HK-2 (cell line): ENCODE results near the gene TXNDC11.

Experiments
- DNase-seq: peaks from one replicate; pipeline ENCODE4 v3.0.0-alpha.2; 2018; ENCODE audit not compliant: unreplicated experiment

The TXNDC11 gene

GRCh38 chr16:11688520-11688886 lies 54.2 kb downstream of the TXNDC11 start:
- DNase-seq: no peak

DNA sequence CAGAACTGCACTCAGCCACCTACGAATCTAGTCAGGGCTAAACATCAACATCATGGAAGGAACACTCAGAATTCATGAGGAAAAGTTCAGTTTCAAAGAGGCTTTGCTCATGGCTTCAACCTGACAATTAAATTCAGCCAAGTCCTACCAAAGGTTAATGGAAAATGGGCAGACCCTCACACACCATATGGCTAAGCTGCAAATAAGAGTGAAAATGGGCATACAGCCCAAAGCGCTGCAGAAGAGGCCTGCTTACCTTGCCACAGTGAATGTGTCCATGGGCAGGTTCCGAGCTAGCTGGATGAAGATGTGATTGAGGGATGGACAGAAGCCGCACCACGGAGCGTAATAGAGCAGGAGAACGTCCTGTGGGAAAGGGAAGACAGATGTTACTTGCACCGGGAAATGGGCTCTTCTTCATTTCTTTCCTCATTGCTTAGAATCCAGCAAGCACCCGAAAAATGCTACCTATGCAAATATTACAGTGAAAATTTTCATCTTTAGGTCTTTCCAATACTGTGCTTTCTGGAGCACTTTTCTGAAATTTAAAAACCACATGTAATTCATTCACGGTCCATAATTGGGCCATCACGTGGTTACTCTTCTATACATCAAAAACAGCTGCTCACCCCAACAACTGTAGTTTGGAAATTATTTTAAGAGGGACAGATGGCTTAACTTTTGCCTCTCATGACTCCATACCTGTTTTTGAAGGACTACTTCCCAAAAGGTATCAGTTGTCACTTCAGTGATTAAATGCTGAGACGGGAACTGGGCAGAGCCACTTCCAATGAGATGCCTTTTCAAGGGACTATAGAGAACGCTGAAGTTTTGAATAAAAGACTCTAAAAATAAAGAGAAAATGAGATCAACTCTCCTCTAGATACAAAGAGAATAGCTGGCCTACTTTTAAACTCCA lies 54.8 kb downstream of the TXNDC11 start:
- DNase-seq: no peak

DNA sequence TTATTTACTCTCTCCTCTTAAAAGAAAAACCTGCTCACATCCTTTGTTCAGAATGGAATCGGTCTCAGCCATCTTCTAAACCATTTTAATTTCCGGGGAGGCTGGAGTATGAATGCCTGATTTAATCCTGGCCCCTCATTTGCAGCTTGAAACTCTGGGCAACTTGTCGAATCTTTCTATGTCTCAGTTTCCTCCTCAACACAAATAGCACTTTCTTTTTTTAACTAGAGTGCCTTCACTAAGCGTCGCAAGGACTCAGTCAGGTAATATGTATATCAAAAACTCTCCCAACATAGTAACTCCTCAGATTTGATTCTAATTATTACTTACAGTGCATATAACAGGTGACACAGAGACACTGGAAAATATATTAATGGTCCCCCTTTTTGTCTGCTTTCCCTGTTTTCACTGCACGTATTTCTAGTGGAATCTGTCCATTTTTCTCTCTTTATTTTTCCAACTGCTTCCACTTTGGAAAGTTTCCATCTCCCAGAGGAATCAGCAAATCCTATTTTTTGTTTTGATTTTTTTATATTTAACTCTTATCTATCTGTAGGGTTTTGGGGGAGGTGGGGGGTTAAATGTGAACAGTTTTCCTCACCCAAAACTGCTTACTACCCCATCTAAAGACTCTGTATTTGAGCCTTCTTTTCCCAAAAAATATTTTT lies 55.8 kb downstream of the TXNDC11 start:
- DNase-seq: no peak

DNA sequence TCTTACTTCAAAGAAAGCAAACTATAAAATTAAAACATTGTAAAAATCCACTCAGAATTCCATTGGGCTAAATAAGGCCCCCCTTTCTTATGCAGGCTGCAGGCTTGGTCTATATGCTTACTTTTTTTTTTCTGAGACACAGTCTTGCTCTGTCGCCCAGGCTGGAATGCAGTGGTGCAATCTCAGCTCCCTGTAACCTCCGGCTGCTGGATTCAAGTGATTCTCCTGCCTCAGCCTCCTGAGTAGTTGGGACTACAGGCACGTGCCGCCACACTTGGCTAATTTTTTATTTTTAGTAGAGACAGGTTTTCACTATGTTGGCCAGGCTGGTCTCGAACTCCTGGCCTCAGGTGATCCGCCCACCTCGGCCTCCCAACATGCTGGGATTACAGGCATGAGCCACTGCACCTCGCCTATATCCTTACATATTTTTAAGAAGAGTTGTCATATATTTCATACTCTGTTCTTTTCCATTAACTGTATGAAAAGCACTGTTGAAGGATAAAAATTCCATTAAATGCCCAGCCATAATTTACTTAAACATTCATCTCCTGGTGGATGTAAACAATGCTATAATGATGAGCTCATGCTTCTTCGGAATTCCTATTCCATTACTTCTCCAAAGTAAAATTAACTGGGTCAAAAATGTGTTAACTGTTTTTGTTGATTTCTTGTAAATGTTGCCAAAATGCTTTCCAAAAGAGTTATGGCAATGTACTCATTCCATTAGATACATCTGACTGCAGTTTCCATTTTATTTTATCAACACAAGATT lies 56.6 kb downstream of the TXNDC11 start:
- no peak for DNase-seq

DNA sequence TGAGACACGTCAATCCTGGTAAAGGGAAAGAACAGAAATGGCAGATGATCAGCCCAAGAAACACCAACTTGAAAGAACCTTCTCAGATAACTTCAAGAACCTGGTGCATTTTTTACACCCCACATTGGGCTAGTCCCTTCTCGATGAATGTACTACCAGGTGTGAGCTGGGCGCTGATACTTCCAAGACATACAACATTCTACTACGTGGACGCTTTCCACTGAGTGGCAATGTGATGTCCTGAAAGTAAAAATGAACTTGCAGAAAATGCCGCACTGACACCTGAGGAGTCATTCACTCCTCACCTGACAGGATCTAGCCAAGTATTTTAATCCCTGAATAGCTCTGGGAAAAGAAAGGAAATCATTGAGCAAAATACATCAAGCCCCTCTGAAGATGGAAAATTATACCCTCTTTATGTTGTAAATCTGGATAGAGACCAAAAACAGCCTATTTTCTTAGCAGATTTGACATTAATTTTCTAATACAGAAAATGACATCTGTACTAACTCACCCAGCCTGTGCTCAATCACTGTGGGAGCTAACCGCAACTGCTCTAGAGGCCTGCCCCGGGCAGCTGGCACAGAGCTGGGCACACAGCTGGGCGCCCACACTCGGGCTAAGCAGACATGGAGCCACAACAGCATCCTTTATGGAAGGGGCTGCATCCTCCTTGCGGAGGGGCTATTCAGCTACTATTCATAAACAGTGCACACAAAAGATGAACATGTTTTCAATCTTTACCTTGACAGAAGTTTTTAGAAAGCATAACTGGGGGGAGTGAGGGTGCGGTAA lies 58.2 kb downstream of the TXNDC11 start:
- DNase-seq: no peak

DNA sequence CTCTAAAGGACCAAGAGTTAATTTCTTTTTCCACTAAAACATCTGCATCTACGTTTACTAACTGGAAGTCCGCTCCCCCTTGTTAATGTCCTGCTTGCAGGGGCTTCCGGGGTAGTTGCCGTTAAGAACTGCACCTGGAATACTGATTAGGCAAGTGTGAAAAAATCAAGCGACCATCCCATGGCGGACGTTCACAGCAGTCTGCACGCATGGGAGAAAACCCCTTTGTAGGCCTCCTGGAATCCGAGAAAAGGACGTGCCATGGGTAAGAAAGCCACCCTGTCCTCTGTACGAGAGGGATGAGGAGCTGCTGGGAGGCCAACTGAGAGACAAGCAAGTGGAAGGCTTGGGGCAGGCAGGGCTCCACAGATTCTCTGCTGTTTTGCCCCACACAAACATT lies 59.5 kb downstream of the TXNDC11 start:
- no peak for DNase-seq

GRCh38 chr16:11682655-11683096 lies 60.0 kb downstream of the TXNDC11 start:
- DNase-seq: no peak

GRCh38 chr16:11681976-11682654 lies 60.5 kb downstream of the TXNDC11 start:
- DNase-seq: no peak

DNA sequence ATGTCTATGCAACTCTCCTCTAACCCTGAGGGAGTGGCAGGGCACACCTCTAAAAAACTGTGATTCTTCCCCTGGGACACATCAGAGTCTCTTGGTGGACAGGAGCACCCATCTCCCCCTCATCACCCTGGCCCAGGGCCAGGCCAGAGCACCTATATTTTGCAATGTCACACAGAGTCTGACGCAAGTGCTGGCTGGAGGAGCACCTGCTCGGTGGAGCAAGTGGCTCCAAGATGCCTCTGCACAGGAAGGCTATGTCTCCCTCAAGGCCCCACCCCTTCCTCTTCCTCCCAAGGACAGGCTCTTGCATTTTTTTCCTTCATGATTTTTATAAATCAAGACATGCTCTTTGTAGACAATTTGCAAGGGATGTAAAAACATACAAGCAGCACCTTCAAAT lies 61.1 kb downstream of the TXNDC11 start:
- DNase-seq: no peak

DNA sequence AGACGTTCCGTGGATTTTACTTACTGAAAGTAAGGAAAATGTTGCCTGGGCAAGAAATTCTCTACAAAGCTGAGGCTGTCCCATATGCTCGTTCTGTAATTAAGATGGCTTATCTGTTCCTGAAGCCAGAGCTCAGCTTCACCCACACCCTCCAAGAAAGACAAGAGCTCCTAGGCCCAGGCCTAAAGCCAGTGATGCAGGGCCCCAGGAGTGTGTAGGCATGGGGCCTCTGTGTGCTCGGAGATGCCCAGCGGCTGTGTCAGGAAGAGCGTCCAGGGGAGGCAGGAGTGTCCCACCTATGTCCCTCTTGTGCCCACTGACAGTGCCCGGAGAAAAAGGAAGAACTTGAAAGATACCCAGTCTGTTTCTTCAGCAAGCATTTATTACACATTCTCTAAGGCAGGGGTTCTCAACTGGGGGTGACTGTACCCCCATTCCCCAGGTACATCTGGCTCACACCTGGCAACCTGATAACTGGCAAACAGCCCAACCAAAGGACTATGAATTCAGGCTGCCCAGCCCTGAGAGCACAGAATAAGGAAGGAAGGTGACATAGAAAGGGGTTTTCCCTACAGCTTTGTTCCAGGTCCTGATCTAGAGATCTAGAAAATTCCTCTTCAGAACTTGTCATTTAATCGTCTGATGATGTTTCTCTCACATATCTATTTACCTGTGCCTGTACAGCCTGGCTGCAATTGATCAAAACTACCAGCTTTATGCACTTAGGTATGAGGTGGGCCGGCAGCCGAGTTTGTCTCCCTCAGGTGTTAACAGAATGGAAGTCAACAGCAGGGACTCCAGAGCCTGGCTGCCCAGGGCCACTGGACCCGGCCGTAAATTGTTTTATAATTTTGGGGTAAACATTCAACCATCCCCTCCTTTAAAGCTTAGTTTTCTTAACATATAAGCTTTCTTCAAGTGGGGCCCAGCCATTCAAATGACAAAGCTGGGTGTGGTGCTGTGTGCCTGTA lies 62.4 kb downstream of the TXNDC11 start:
- DNase-seq: no peak

DNA sequence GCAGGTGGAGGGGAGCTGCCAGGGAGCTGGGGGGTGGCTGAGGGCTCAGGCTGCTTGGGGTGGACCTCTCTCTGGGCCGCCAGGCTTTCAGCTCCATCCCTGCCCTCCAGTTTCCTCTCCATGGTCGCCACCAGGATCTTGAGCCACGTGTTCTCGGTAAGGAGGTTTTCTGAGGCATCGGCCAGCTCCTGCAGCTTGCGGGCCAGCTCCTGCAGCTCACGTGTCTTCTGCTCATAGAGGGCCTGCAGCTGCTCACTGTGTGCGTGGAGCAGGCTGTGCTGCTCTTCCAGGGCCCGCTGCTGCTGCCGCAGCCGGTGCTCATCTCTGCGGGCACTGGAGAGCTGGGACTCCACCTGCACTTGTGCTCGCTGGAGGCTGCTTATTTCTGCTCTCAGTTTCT lies 63.4 kb downstream of the TXNDC11 start:
- no peak for DNase-seq

GRCh38 chr16:11677959-11678881 lies 64.4 kb downstream of the TXNDC11 start:
- DNase-seq: no peak

- peak; percentile 33 for DNase-seq
These were observed 65.2 kb downstream of the TXNDC11 start for GRCh38 chr16:11677451-11677951.

DNA sequence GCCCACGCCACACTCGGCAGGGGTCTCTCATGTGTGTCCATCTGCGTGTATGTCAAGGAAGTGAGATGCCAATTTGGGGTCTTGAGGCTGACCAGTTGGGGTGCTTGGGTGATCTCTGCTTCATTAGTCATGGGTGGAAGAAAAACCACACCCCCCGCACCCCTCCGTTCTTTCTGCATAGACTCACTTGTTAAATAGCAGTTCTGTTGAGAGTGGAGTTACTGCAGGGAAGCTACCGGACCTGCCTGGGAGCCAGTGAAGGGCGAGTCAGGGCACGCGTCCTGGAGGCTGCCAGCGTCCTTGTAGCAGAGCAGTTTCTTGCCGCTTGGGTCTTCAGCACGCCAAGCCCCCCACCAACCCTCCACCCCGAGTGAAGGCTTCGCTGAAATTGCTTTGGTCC lies 65.9 kb downstream of the TXNDC11 start:
- no peak for DNase-seq

- peak; percentile 52 for DNase-seq
These were observed 66.8 kb downstream of the TXNDC11 start for GRCh38 chr16:11675561-11676511.

GRCh38 chr16:11674818-11675560 lies 67.7 kb downstream of the TXNDC11 start:
- DNase-seq: no peak
